NCI-H526 treated with DMSO at 0.1 percent for 48 hours (cell line): Measurements from ENCODE around the gene ALOX12B.

Source experiments
- DNase-seq: peaks from one replicate; lab custom pipeline; 2025; lab: John Stamatoyannopoulos, UW

ALOX12B gene

DNA sequence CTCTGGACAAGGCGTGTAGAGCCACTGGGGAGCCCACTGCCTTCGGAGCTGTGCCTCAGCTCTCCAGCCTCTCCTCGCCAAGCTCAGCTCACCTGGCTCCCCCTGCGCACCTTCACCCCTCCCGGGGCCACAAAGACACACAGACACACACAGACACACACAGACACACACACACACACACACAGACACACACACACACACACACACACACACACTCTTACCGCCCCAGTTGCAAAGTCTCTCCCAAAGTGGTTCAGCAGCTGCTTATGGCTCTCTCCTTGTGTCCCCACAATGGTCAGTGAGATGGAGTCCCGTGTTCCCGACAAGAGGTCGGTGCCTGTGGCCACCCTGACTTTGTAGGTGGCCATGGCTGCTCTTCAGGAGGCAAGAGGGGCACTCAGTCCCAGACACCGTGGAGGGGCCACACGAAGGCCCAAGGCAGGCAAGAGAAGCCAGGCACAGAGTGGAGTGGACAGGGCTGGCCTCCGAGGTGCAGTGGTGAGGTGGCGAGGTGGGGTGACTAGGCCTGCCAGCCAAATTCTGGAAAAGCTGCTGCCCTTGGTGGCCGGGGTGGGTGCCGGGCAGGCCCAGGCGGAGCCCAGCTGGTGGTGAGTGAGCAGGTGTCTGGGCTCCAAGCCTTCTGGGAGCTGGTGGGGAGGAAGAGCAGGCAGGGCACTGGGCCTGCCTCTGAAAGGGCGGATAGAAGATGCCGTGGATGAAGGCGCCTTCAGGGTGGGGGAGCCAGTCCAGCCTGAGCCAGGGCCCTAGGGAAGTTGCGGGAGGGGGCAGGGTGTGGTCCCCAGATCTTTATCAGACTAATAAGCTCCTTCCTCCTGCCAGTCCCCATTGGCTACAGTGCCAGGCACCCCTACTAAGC, at the start of gene ALOX12B:
Gene ALOX12B, minus strand, starts transcription at position 642 of the 877 bp plus-strand sequence. Its CDS starts 274 bp downstream, at position 368.
- no peak for DNase-seq

DNA sequence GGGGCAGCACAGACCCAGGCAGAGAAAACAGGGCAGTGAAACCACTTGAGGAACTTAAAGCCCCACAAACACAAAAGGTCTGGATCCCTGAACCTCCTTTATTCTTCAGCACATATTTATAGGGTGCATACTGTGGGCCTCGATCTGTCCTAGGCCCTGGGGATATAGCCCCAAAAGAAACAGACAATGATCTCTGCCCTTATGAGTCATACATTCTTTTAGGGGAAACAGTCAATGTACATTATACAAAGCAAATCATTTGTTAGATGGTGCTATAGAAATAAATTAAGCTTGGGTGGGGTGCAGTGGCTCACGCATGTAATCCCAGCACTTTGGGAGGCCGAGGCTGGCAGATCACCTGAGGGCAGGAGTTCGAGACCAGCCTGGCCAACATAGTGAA, 46.4 kb upstream of the ALOX12B start:
- DNase-seq: no peak

DNA sequence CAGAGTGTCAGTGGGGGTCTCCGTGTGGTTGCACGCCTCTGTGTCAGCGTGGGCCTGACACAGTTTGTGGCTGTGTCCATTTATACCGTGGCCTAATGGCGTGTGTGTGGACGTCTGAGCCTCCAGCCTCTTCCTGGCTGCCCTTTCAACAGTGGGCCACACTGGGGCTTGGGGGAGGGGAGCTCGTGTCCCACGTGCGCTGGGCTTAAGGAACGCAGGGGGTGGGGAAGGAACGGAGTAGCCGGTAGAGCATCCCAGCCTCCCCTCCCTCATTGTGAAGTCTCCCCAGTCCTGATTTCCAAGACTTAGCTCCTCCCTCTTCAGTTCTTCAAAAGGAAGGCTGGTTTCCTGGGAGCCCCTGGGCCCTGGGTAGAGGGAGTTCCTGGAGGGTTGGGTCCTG, 45.9 kb upstream of the ALOX12B start:
- DNase-seq: no peak

DNA sequence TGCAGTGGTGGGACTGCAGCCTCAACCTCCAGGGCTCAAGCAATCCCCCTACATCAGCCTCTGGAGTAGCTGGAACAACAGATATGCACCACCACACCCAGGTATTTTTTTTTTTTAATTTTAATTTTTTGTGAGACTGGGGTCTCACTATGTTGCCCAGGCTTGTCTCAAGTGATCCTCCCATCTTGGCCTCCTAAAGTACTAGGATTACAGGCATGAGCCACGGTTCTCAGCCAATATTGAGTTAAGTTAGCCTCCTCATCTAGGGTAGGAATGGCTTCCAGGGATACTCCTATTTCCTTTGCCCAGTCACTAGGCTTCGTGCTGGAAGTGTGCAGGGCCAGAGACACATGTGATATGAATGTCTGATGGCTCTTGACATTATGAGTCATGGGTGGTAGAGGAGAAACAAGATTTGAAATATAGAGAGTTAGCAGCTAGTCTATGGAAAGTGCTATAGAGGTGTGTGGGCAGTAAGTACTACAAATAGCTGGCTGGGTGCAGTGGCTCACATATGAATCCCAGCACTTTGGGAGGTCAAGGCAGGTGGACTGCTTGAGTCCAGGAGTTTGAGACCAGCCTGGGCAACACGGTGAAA, 44.4 kb upstream of the ALOX12B start:
- DNase-seq: no peak

DNA sequence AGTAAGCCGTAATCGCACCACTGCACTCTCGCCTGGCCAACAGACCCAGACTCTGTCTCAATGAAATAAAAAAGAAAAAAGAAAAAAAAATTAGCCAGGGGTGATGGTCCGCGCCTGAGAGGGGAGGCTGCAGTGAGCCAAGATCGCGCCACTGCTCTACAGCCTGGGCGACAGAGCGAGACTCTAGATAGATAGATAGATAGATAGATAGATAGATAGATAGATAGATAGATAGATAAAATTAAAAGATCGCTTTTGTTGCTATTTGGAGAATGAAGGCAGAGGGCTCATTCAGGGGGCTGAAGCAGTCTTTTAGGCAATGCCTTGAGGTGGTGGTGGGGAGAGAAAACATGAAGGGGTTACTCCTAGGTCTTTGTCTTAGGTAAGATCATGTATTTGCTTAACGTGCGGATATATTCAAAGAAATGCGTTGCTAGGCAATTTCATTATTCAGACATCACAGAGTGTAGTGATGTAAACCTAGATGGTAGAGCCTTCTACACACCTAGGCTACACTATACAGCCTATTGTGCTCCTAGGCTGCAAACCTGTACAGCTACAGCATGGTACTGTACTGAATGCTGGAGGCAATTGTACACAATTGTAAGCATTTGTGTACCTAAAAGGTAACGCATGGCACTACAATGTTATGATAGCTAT, 40.7 kb upstream of the ALOX12B start:
- no peak for DNase-seq

DNA sequence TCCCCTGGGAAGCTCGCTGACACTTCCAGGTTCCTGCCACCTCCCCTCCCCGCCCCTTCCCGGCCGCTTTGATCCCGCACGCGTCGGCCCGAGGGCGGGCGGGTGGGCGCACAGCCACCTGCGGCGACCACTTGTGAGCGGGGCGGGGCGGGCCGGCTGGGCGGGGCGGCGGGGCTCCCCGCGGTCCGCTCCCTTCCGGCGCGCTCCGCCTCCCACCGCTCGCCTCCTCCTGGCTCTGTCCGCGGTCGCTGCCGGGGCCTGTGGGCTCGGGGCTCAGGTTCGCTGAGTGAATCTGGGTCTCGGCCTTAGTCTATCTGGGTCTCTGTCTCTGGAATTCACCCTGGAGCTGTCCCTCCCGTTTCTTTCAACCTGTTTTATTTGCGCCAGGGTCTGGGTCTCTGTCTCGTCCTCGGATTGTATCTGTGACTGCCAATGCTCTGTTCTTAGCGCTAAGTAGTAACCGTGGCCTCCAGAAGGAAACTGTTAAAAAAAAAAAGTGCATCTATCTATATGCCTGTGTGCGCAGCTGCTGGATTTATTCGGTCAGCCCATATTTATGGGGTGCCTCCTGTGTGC, 39.1 kb upstream of the ALOX12B start:
- peak; percentile 21 for DNase-seq

DNA sequence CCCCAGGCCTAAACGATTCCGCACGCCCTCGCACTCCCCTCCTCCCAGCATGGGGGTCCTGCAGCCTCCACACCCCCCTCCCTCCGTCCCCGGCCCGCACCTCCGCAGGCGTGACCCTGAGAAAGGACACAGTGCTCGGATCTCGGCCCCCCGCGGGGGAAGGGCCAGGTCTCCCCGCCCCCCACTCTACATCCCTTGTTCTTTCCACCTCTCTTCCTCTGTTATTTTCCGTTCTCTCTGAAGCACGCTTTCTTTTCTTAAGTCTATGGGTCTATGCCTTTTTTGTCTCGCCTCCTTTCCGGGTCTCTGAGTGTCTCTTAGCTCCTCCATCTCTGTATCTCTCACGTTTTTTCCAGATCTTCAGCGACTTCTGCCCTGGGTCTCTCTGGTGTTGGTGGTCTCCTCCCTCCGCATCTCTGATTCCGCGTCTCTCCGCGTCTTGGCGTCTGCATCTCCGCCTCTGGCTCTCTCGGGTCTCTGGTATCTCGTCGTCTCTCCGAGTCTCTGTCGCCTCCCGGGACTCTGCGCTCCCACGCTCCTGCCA, 38.5 kb upstream of the ALOX12B start:
- DNase-seq: peak; percentile 51

DNA sequence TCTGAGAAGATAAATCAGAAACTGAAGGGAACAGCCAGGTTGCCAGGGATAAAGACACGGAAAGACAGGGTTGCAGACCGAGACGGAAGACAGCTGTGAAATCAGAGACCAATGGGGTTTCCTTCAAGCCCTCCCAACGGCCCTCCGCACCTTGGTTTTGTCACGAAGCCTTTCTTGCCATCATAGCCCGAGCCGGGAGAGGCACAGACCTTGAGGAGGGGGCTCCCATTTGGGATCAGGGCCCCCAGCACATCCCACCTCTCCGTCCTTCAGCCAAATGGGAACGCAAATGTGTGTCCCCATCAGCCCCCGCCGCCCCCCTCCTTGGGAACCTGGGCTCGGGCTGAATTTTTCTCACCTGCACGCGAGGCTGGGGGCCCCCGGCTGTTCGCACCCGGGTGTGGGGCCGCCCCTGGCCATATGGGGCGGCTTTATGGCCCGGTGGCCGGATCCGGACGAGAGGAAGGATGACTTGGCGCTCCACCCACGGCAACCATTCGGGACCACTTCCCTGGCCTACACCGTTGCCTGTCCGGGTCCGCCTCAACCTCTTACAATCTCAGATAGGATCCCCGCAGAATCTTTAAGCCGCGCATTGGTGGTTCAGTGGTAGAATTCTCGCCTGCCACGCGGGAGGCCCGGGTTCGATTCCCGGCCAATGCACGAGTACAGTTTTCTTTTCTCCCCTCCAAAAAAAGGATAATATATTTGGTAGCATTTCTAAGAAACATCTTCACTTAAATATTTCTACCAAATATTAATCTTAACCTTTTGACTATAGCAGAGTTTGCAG, 37.8 kb upstream of the ALOX12B start:
- DNase-seq: no peak

DNA sequence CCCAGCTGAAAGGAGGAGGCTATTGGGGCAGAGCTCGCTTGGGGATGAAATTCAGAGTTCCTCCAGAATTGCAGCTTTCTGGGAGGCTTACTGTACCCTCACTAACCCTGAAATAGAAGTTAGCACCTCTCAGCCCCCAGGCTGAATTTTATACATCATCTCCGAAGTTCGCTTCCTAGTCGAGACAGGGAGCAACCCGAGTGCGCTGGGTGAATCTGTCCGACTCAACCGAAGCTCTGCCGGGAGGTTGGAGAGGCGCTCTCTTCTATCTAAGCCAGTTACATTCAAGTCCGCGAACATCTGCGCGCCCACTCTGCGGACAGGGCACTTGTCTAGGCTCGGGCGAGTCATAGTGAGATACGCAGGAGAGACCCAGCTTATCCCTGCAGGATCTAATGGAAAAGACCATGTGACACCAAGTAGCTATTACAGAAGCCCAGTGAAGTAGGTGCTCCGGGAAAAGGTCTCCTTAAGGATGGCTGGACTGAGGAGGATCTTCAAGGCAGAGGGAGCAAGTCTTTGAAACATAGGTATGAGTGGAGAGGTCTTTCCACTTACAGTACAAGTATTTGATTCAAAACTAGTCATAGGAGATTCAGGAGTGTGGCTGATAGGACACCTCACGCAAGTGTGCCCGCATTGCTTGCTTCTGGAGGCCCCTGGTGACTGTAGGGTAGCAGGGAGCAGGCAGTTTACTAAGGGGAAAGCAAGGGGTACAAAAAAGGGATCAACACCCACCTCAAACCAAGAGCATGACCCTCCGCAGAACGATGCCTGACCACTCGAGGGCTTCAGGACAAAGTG, 37.0 kb upstream of the ALOX12B start:
- no peak for DNase-seq

DNA sequence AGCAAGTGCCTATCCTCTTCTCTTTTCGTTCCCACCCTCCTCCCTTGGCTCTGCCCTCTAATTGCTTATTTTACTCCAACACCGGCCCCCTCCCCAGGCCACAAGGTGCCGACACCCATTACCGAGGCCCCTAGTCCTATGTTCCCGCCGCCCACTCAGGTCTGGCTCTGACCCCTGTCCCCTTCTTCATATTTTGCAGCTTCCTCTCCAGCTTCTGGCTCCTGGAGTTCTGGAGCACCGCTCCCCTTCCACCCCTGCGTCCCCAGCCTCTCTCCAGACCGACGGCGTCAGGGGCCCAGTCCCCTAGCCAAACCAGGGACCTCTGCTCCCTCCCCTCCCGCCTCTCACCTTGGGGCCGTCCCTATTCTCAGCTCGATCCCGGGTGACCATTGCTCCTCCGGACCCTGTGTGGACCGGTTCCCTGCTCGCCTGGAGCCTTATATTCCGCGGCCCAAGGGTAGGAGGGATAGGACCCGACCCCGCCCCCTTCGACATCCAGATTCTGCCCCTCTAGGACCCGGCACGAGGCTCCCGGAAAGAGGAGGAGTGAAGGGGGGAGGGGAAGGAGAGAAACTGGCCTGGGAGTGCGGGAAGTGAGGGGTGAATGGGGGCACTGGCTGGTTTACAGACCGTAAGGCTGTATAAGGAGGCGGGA, 36.3 kb upstream of the ALOX12B start, which contains the start of gene HES7:
Gene HES7, minus strand, starts transcription at position 412 of the 655 bp plus-strand sequence. Its CDS starts 22 bp downstream, at position 390.
- DNase-seq: no peak

DNA sequence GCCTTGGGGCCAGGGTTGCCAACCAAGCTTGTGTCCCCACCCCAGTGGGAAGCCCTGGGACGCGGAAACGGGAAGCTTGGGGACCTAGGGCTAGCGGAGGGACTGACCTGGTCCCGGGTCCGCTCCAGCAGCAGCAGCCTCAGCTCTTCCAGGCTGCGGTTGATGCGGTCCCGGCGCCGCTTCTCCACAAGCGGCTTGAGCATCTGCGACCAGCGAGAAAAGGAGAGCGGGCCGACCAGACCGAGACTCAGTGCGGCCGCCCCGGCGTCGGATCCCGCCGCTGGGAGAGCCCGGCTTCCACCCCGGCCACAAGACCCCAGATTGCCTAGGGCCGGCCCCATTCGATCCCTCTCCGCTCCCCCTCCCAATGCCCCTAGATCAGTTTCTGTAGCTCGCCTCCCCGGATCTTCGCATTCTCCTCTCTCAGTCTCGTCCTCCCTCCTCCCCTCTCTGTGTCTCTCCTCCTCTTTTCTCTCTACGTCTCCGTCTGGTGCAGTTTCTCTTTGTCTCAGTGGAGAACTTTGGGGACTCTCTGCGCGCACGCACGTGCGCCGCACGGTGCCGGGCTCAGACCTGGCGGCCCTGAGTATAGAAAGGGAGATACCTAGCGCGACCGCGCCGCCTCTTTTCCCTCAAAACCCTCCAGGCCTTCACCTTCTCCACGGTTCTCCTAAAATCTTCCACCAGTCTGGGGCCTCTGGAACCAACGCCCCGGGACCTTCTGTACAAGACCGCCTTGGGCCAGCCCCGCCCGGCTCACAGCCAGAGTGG, 35.6 kb upstream of the ALOX12B start:
- no peak for DNase-seq

DNA sequence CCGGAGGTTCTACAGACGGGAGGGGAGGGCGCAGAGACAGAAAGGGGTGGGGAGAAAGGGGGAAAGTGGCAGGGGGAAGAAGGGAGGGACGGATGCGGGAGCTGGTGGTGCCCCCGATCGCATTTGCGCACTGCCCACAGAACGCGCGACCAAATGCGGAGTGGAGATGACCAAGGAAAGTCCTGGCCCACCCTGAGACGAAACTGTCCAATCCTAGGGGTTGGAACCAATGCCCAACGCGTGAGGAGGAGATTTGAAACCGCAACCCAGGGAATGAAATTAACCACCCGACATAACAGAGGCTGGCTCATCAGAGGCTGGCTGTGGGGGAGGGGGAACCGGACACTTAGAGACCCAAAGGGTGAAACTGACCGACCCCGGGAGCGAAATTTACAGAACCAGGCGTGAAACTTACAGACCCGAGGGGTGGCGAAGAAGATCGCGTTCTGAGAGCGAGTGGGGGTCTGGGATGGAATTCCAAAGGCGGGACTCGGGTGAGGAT, 35.0 kb upstream of the ALOX12B start:
- no peak for DNase-seq

DNA sequence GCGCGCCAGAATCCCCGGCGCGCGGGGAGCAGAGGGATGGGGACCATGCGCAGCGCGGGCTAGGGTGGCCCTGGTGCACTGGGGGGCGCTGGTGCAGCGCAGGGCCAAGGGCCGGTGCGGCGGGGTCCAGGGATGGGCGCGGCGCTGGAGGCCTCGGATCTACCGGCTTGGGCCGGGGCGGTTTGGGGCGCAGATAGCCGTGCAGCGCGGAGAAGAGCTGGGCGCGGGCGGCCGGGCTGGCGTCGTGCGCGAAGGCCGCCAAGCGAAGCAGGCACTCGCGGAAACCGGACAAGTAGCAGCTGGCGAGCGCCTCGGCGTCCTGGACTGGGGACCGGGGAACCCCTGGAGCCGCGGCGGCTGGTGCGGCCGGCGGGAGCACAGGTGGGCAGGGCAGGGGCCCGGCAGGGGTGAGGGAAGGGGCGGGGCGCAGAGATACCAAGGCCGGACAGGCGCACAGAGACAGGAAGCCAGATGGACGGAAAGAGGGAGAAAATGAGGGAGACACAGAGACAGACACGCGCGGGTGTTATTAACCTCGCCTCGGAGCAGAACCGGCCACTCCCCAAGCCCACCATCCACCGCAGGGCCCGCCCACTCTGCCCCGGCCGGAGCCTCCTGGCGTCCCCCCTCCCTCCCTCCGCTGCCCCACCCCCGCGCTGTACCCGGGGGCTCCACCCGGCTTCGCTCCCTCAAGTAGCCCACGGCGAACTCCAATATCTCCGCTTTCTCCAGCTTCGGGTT, 34.3 kb upstream of the ALOX12B start:
- no peak for DNase-seq

DNA sequence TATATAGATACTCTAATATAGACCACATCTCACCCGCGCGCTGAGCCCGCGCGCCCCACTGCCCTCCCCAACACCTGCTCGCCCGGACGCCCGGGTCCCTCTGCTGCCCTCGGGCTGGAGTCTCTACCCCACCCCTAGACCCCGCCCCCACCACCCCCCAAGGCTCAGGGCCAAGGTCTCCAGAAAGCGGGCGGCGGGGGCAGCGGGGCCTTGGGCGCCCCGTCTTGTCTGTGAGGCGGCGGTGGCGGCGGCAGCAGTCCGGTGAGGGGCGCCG, 33.8 kb upstream of the ALOX12B start:
- DNase-seq: no peak

DNA sequence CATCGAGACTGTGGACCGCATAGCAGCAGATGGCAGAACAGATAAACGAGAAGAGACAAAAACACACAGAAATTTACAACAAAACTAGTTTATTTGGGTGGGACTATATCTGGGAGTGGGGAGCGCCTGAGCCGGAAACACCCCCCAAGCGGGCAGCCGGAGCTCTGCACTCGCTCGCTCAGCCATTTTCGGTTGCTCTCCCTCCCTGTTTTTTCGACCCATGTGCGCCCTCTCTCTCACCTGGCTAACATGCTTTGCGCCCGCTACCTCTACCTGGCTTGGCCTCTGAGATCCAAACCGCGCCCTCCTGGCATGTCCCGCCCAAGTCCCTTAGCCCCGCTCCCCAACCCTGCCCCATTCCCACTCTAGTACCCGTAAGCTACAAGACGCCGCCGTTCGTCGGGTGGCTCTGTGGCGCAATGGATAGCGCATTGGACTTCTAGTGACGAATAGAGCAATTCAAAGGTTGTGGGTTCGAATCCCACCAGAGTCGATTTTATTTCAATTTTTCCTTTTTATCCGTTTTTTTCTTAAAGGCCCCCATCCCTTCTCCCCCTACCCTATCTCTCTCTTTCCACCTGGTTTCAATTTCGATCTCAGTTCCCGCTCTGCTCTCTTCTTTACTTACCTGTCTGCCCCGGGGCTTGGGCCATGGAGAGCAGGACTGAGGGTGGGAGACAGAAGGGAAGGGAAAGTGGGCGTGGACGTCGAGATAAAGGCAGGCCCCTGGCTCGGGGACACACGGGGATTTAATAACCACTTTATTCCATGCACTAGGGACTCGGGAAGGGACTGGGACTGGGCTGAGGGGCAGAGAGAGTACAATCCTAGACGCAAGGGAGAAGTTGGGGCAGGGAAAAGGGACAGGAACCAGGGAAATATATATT, 33.2 kb upstream of the ALOX12B start:
- DNase-seq: peak; percentile 38

DNA sequence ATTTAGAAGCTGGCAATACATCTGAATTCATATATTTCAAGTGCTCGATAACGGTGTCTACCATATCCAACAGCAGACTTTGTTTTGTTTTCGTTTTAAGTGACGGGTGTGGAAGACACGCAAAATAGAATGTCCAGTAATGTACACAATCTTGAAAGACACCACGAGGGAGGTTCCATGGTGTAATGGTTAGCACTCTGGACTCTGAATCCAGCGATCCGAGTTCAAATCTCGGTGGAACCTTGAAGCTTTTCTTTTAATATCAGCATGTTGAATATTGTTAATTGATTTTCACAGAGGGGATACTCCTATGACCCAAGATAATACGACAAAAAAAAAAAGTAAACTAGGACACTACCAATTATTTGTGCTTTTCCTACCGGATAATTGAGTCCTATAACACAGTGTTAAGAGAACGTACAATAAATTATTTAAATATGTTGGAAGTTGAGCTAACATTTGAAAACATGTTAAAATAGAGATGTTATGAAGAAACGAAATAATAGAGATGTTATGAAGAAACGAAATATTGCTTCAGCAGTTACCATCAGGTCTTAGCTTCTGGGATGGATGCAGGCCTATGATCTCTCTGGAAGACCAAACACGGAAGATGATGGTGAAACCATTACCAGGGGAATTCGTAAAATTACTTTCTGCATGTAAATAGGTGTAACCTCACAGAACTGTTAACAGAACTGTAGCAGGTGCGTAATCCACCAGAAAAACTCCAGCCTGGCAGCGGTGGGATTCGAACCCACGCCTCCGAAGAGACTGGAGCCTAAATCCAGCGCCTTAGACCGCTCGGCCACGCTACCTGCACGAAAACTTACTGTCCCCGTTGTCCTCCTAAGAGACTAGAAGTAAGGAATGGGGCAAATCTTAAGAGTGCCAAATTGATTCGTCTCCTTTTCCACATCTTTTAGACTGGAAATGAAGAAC, 32.3 kb upstream of the ALOX12B start:
- peak; percentile 69 for DNase-seq
